Astrocyte (in vitro differentiated cells and primary cell): ENCODE measurements around the gene PDE9A. TPM values are rescaled to one million over a fixed set of nuclear protein-coding genes. Genes with fewer than 3 reads are reported as not detected.

Experiments
- DNase-seq: peaks from one replicate; pipeline ENCODE4 v3.0.0-alpha.2; 2010; ENCODE audit warnings: low read depth
- FAIRE-seq: peaks from 2 replicates; lab custom pipeline; 2011; peaks lifted over from hg19 to GRCh38; lab: Jason Lieb, UNC
- H2AFZ ChIP-seq: 2 replicates; pipeline ENCODE4 v1.6.0; 2012; ENCODE audit warnings: low read depth, low read length, inconsistent platforms
- H3K27ac ChIP-seq: 2 replicates; pipeline ENCODE4 v1.5.1; 2011; ENCODE audit warnings: low read depth, low read length, inconsistent platforms
- H3K27me3 ChIP-seq: 2 replicates; pipeline ENCODE4 v1.6.0; 2011; ENCODE audit warnings: low read length, inconsistent platforms; ENCODE audit not compliant: insufficient read depth
- H3K36me3 ChIP-seq: 2 replicates; pipeline ENCODE4 v1.5.1; 2011; ENCODE audit warnings: low read length, inconsistent platforms; ENCODE audit not compliant: insufficient read depth
- H3K4me1 ChIP-seq: 2 replicates; pipeline ENCODE4 v1.5.1; 2011; ENCODE audit warnings: low read length, inconsistent platforms; ENCODE audit not compliant: insufficient read depth
- H3K4me2 ChIP-seq: 2 replicates; pipeline ENCODE4 v1.6.0; 2012; ENCODE audit warnings: low read length, inconsistent platforms
- H3K4me3 ChIP-seq: 2 replicates; pipeline ENCODE4 v1.5.1; 2011; ENCODE audit warnings: low read depth, mild to moderate bottlenecking, low read length, inconsistent platforms; ENCODE audit not compliant: insufficient read depth
- H3K79me2 ChIP-seq: 2 replicates; pipeline ENCODE4 v1.6.0; 2012; ENCODE audit warnings: mild to moderate bottlenecking, low read length, inconsistent platforms; ENCODE audit not compliant: insufficient read depth
- H3K9ac ChIP-seq: 2 replicates; pipeline ENCODE4 v1.6.0; 2012; ENCODE audit warnings: mild to moderate bottlenecking, low read length, inconsistent platforms
- H3K9me3 ChIP-seq: 2 replicates; pipeline ENCODE4 v1.5.1; 2012; ENCODE audit warnings: low read depth, mild to moderate bottlenecking, low read length, inconsistent platforms; ENCODE audit not compliant: insufficient read depth
- H4K20me1 ChIP-seq: 2 replicates; pipeline ENCODE4 v1.6.0; 2012; ENCODE audit warnings: low read length, inconsistent platforms; ENCODE audit not compliant: insufficient read depth
- H3K27ac Mint-ChIP-seq: one replicate; pipeline ENCODE4 v1.8.0; 2021; ENCODE audit warnings: mild to moderate bottlenecking, mixed read lengths; ENCODE audit not compliant: unreplicated experiment
- H3K27me3 Mint-ChIP-seq: one replicate; pipeline ENCODE4 v1.8.0; 2021; ENCODE audit warnings: low read depth, mixed read lengths; ENCODE audit not compliant: unreplicated experiment
- H3K36me3 Mint-ChIP-seq: one replicate; pipeline ENCODE4 v1.8.0; 2021; ENCODE audit warnings: low read depth, mixed read lengths; ENCODE audit not compliant: unreplicated experiment
- H3K4me1 Mint-ChIP-seq: one replicate; pipeline ENCODE4 v1.8.0; 2021; ENCODE audit warnings: low read depth, mixed read lengths; ENCODE audit not compliant: unreplicated experiment
- H3K4me3 Mint-ChIP-seq: one replicate; pipeline ENCODE4 v1.8.0; 2021; ENCODE audit warnings: mild to moderate bottlenecking, moderate library complexity, mixed read lengths; ENCODE audit not compliant: unreplicated experiment
- H3K9me3 Mint-ChIP-seq: one replicate; pipeline ENCODE4 v1.8.0; 2021; ENCODE audit warnings: mild to moderate bottlenecking, mixed read lengths; ENCODE audit not compliant: unreplicated experiment
- CTCF ChIP-seq: IDR thresholded peaks from 2 replicates; pipeline ENCODE4 v1.5.1; 2011; ENCODE audit warnings: low read depth, mild to moderate bottlenecking, inconsistent platforms, low read length, moderate library complexity; ENCODE audit not compliant: insufficient read depth
- EZH2 ChIP-seq: IDR thresholded peaks from 2 replicates; pipeline ENCODE4 v1.6.1; 2012; ENCODE audit warnings: mild to moderate bottlenecking, low read length, inconsistent platforms; ENCODE audit not compliant: insufficient read depth
- total RNA-seq: library from RNA; stranded (reverse); gene quantifications from 2 replicates; pipeline ENCODE4 v1.2.1, GENCODE V29; 2021

PDE9A gene
- total RNA-seq, 1 donor from 2014 or later, result 7.8 TPM

DNA sequence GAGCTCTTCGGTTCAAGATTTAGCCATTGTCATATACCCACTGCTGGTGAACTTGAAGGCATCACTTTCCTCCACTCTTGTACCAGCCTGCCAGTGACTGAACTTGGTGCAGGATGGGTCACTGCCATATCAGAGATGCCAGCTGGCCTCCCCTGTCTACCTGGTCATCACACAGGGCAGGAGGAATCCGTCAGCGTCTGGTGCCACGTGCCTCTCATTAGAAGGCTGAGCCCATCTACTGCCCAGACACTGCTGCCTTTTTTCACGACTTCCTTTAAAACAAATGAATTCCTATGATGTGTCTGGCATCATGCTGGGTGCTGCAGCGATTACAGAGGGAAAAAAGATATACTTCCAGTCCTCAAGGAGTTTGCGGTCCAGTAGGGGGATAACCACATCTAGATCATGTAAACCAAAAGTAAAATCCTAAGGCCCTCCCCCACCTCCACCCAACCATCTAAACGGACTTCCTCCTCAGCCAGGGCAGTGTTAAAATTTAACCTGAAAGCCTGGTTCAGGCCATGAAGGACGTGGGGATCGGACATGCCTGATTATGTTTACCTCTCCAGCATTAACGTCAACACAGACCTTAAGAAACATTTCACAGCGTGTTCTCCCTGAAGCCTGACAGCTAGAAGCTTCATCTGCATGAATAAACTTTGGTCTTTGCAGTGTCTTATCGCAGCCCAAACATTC, 29.2 kb upstream of the PDE9A start:
- DNase-seq (no peak), FAIRE-seq (no peak)
- Histone ChIP-seq H4K20me1 (no peaks in the 10 kb centered on the region), H3K36me3 (no peaks in the 10 kb centered on the region), H3K27me3 (peaks cover 33% of the 10 kb centered on the region), H3K79me2 (no peaks in the 10 kb centered on the region), H3K9ac (no peak overlapping the region), H3K27ac (no peak overlapping the region), H3K4me1 (no peaks in the 10 kb centered on the region), H3K4me3 (no peak overlapping the region), H3K4me2 (no peak overlapping the region), H2AFZ (no peak overlapping the region), H3K9me3 (no peaks in the 10 kb centered on the region)
- Mint-ChIP-seq H3K36me3 (no peaks in the 10 kb centered on the region), H3K4me3 (no peak overlapping the region), H3K9me3 (no peaks in the 10 kb centered on the region), H3K27me3 (peaks cover 47% of the 10 kb centered on the region), H3K4me1 (peaks cover 2% of the 10 kb centered on the region), H3K27ac (no peak overlapping the region)
- TF ChIP-seq EZH2, result no peak
- TF ChIP-seq CTCF, result no peak

- Histone ChIP-seq H3K9me3 (no peaks in the 10 kb centered on the region), H3K79me2 (no peaks in the 10 kb centered on the region), H2AFZ (no peak overlapping the region), H3K27me3 (peaks cover 31% of the 10 kb centered on the region), H3K9ac (no peak overlapping the region), H3K4me1 (no peaks in the 10 kb centered on the region), H3K4me2 (no peak overlapping the region), H4K20me1 (no peaks in the 10 kb centered on the region), H3K36me3 (no peaks in the 10 kb centered on the region), H3K4me3 (no peak overlapping the region), H3K27ac (no peak overlapping the region)
- no peak for DNase-seq
- H3K4me1 Mint-ChIP-seq, result peaks cover 2% of the 10 kb centered on the region
- no peaks in the 10 kb centered on the region for H3K9me3 Mint-ChIP-seq
- TF ChIP-seq CTCF (no peak), EZH2 (no peak)
- no peak for FAIRE-seq
- H3K4me3 Mint-ChIP-seq, result no peak overlapping the region
- H3K36me3 Mint-ChIP-seq, result no peaks in the 10 kb centered on the region
- H3K27ac Mint-ChIP-seq, result no peak overlapping the region
- peaks cover 43% of the 10 kb centered on the region for H3K27me3 Mint-ChIP-seq
Measured at GRCh38 chr21:42624936-42625335, 28.5 kb upstream of the PDE9A start.

DNA sequence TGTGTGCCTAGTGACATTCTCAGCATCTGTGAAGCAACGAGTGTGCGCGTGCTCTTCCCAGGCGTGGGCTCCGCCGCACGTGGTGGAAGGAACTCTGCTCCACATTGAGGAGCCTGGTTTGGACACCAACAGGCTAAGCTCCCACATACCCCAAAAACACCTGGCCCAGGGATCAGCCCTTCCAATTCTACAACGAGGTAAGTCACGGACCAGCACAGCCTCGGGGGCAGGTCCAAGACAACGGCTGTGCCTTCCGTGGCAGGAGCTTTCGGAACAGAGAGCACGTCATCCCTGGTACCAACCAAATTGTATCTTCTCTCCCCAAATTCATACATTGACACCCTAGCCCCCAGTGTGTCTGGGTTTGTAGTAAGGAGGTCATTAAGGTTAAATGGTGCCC, 27.2 kb upstream of the PDE9A start:
- Histone ChIP-seq H3K9ac (no peak overlapping the region), H3K4me1 (no peaks in the 10 kb centered on the region), H3K79me2 (no peaks in the 10 kb centered on the region), H3K36me3 (no peaks in the 10 kb centered on the region), H3K4me3 (no peak overlapping the region), H3K9me3 (no peaks in the 10 kb centered on the region), H4K20me1 (no peaks in the 10 kb centered on the region), H3K27me3 (peaks cover 29% of the 10 kb centered on the region), H2AFZ (no peak overlapping the region), H3K27ac (no peak overlapping the region), H3K4me2 (no peak overlapping the region)
- H3K27me3 Mint-ChIP-seq, result peaks cover 46% of the 10 kb centered on the region
- H3K4me1 Mint-ChIP-seq, result peaks cover 2% of the 10 kb centered on the region
- TF ChIP-seq EZH2 (no peak), CTCF (no peak)
- FAIRE-seq, result no peak
- H3K36me3 Mint-ChIP-seq, result no peaks in the 10 kb centered on the region
- H3K9me3 Mint-ChIP-seq, result no peaks in the 10 kb centered on the region
- no peak overlapping the region for H3K4me3 Mint-ChIP-seq
- no peak overlapping the region for H3K27ac Mint-ChIP-seq
- no peak for DNase-seq
